WTC11 (cell line): ENCODE results near the gene SH3D19.

Source experiments
- ARID4B ChIP-seq: sonication (generic); formaldehyde crosslinking; IDR thresholded peaks from 2 replicates; pipeline ENCODE4 v1.8.0; 2023; ENCODE audit warnings: missing genetic modification reagents, mild to moderate bottlenecking, borderline replicate concordance
- ATF2 ChIP-seq: sonication (generic); formaldehyde crosslinking; IDR thresholded peaks from 2 replicates; pipeline ENCODE4 v1.8.1; 2022; ENCODE audit warnings: low read depth, missing genetic modification reagents, borderline replicate concordance
- CREM ChIP-seq: sonication (generic); formaldehyde crosslinking; IDR thresholded peaks from 2 replicates; pipeline ENCODE4 v1.8.1; 2022; ENCODE audit warnings: mild to moderate bottlenecking, missing genetic modification reagents, moderate library complexity
- ESRRA ChIP-seq: sonication (generic); formaldehyde crosslinking; IDR thresholded peaks from 2 replicates; pipeline ENCODE4 v1.8.1; 2022; ENCODE audit warnings: mild to moderate bottlenecking, missing genetic modification reagents, borderline replicate concordance
- NR1H2 ChIP-seq: sonication (generic); formaldehyde crosslinking; IDR thresholded peaks from 2 replicates; pipeline ENCODE4 v1.9.0; 2021; ENCODE audit warnings: mild to moderate bottlenecking, moderate library complexity, missing genetic modification reagents
- STAT6 ChIP-seq: sonication (generic); formaldehyde crosslinking; conservative IDR thresholded peaks from 2 replicates; pipeline ENCODE4 v1.8.1; 2023; ENCODE audit warnings: mild to moderate bottlenecking, low read depth, missing genetic modification reagents, moderate library complexity
- ZNF317 ChIP-seq: sonication (generic); formaldehyde crosslinking; IDR thresholded peaks from 2 replicates; pipeline ENCODE4 v1.8.1; 2023; ENCODE audit warnings: low read depth, mild to moderate bottlenecking, moderate library complexity, missing genetic modification reagents, borderline replicate concordance
- ZNF396 ChIP-seq: fragments of 250-450 bp; sonication (Bioruptor Pico); IDR thresholded peaks from 2 replicates; pipeline ENCODE4 v1.8.0; 2021; ENCODE audit warnings: mild to moderate bottlenecking, moderate library complexity, borderline replicate concordance
- ZNF416 ChIP-seq: fragments of 250-450 bp; sonication (Bioruptor Pico); IDR thresholded peaks from 2 replicates; pipeline ENCODE4 v1.9.0; 2021; ENCODE audit warnings: mild to moderate bottlenecking, inconsistent platforms
- TF ChIP-seq, protein P1 (sequence below): fragments of 200-600 bp; IDR thresholded peaks from 2 replicates; pipeline ENCODE4 v1.8.0; 2022; ENCODE audit warnings: antibody characterized with exemption

DNA sequence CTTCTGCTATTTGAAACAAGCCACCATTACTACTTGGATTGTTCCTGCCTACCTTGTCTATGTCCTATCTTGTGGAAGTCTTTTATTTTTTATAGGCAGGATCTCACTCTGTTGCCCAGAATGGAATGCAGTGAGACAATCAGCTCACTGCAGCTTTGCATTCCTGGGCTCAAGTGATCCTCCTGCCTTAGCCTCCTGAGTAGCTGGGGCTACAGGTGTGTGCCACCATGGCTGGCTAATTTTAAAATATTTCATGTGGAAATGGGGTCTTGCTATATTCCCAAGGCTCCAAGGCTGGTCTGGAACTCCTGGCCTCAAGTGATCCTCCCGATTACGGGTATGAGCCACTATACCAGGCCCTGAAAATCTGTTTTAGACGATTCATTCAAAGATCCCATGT lies 218.3 kb downstream of the SH3D19 start:
- TF ChIP-seq NR1H2 (CRISPR knock-in tag): no peak
- TF ChIP-seq, protein P1, sequence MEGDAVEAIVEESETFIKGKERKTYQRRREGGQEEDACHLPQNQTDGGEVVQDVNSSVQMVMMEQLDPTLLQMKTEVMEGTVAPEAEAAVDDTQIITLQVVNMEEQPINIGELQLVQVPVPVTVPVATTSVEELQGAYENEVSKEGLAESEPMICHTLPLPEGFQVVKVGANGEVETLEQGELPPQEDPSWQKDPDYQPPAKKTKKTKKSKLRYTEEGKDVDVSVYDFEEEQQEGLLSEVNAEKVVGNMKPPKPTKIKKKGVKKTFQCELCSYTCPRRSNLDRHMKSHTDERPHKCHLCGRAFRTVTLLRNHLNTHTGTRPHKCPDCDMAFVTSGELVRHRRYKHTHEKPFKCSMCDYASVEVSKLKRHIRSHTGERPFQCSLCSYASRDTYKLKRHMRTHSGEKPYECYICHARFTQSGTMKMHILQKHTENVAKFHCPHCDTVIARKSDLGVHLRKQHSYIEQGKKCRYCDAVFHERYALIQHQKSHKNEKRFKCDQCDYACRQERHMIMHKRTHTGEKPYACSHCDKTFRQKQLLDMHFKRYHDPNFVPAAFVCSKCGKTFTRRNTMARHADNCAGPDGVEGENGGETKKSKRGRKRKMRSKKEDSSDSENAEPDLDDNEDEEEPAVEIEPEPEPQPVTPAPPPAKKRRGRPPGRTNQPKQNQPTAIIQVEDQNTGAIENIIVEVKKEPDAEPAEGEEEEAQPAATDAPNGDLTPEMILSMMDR: no peak
- TF ChIP-seq ZNF416: no peak
- no peak for TF ChIP-seq ARID4B (CRISPR knock-in tag)
- no peak for TF ChIP-seq STAT6 (CRISPR knock-in tag)
- no peak for TF ChIP-seq ZNF396 (CRISPR knock-in tag)
- no peak for TF ChIP-seq ZNF317 (CRISPR knock-in tag)
- no peak for TF ChIP-seq ESRRA
- TF ChIP-seq ATF2 (CRISPR knock-in tag): no peak
- no peak for TF ChIP-seq CREM (CRISPR knock-in tag)
